ENCODE measurements around the gene ZNRF1.

DNA sequence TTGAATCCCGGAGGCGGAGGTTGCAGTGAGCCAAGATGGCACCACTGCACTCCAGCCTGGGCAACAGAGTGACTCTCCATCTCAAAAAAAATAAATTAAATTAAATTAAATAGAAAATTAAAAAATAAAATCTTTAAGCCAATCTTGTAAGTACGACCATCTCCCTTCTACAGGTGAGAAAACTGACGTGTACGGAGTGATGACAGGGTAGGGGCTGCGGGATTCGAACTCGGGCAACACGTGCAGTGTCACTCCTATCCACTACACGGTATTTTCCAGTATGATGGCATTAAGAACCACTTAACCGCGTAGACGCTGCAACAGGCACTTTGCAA, 14.7 kb upstream of the ZNRF1 start:
- TF ChIP-seq POLR2A (IDR thresholded peaks at IDR 0.05) (no peak), CTCF (IDR thresholded peaks at IDR 0.05) (no peak), EP300 (IDR thresholded peaks at IDR 0.05) (no peak), POLR2AphosphoS5 (IDR thresholded peaks at IDR 0.05) (no peak)

Data from suprapubic skin (tissue), 4 donors.